ENCODE data around the gene RNF220. TPM values are rescaled to one million over a fixed set of nuclear protein-coding genes. Genes with fewer than 3 reads are reported as not detected.

The RNF220 gene
- polyA plus RNA-seq, 1 donor from 2014 or later: 142 TPM

GRCh38 chr1:44609768-44610526 lies 204.9 kb downstream of the RNF220 start:
- Histone ChIP-seq H3K4me2 (ENCODE audit: low read length) (no peak overlapping the region), H3K9ac (ENCODE audit: low read length) (no peak overlapping the region), H3K9me2 (ENCODE audit: insufficient read depth, low read length) (no peaks in the 10 kb centered on the region), H3K36me3 (ENCODE audit: insufficient read depth, low read length) (no peaks in the 10 kb centered on the region), H2AFZ (ENCODE audit: low read depth, low read length) (no peak overlapping the region), H3K27me3 (ENCODE audit: insufficient read depth, low read depth, low read length) (no peaks in the 10 kb centered on the region), H3K4me3 (ENCODE audit: low read length) (no peak overlapping the region), H3K27ac (ENCODE audit: low read length) (no peak overlapping the region), H4K20me1 (ENCODE audit: insufficient read depth) (no peaks in the 10 kb centered on the region), H3F3A (ENCODE audit: insufficient read depth, low read length, poor library complexity, severe bottlenecking) (no peaks in the 10 kb centered on the region), H3K79me2 (replicated peaks; ENCODE audit: insufficient read depth, low read length) (no peaks in the 10 kb centered on the region), H3K9me3 (ENCODE audit: low read length) (no peaks in the 10 kb centered on the region)
- TF ChIP-seq EZH2 (IDR thresholded peaks at IDR 0.05; ENCODE audit: borderline replicate concordance, insufficient read depth, low read length, poor library complexity, severe bottlenecking) (no peak), TAF1 (IDR thresholded peaks at IDR 0.05; ENCODE audit: low read depth) (no peak), SMC3 (conservative IDR thresholded peaks at IDR 0.05; ENCODE audit: poor library complexity) (no peak), EP300 (conservative IDR thresholded peaks at IDR 0.05; ENCODE audit: poor library complexity, severe bottlenecking) (no peak), RAD21 (conservative IDR thresholded peaks at IDR 0.05) (no peak), MXI1 (conservative IDR thresholded peaks at IDR 0.05; ENCODE audit: poor library complexity, severe bottlenecking) (no peak), POLR2AphosphoS5 (IDR thresholded peaks at IDR 0.05) (no peak)
- TF ChIP-seq, protein P1, sequence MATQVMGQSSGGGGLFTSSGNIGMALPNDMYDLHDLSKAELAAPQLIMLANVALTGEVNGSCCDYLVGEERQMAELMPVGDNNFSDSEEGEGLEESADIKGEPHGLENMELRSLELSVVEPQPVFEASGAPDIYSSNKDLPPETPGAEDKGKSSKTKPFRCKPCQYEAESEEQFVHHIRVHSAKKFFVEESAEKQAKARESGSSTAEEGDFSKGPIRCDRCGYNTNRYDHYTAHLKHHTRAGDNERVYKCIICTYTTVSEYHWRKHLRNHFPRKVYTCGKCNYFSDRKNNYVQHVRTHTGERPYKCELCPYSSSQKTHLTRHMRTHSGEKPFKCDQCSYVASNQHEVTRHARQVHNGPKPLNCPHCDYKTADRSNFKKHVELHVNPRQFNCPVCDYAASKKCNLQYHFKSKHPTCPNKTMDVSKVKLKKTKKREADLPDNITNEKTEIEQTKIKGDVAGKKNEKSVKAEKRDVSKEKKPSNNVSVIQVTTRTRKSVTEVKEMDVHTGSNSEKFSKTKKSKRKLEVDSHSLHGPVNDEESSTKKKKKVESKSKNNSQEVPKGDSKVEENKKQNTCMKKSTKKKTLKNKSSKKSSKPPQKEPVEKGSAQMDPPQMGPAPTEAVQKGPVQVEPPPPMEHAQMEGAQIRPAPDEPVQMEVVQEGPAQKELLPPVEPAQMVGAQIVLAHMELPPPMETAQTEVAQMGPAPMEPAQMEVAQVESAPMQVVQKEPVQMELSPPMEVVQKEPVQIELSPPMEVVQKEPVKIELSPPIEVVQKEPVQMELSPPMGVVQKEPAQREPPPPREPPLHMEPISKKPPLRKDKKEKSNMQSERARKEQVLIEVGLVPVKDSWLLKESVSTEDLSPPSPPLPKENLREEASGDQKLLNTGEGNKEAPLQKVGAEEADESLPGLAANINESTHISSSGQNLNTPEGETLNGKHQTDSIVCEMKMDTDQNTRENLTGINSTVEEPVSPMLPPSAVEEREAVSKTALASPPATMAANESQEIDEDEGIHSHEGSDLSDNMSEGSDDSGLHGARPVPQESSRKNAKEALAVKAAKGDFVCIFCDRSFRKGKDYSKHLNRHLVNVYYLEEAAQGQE (IDR thresholded peaks at IDR 0.05; ENCODE audit: borderline replicate concordance): no peak
- TF ChIP-seq, protein P2, sequence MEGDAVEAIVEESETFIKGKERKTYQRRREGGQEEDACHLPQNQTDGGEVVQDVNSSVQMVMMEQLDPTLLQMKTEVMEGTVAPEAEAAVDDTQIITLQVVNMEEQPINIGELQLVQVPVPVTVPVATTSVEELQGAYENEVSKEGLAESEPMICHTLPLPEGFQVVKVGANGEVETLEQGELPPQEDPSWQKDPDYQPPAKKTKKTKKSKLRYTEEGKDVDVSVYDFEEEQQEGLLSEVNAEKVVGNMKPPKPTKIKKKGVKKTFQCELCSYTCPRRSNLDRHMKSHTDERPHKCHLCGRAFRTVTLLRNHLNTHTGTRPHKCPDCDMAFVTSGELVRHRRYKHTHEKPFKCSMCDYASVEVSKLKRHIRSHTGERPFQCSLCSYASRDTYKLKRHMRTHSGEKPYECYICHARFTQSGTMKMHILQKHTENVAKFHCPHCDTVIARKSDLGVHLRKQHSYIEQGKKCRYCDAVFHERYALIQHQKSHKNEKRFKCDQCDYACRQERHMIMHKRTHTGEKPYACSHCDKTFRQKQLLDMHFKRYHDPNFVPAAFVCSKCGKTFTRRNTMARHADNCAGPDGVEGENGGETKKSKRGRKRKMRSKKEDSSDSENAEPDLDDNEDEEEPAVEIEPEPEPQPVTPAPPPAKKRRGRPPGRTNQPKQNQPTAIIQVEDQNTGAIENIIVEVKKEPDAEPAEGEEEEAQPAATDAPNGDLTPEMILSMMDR (IDR thresholded peaks at IDR 0.05; ENCODE audit: poor library complexity, severe bottlenecking): no peak

GRCh38 chr1:44610527-44611148 lies 205.6 kb downstream of the RNF220 start:
- Histone ChIP-seq H3K36me3 (ENCODE audit: insufficient read depth, low read length) (no peaks in the 10 kb centered on the region), H3K9me3 (ENCODE audit: low read length) (no peaks in the 10 kb centered on the region), H3K27me3 (ENCODE audit: insufficient read depth, low read depth, low read length) (peaks cover under 1% of the 10 kb centered on the region), H3K27ac (ENCODE audit: low read length) (no peak overlapping the region), H3K4me3 (ENCODE audit: low read length) (no peak overlapping the region), H4K20me1 (ENCODE audit: insufficient read depth) (no peaks in the 10 kb centered on the region), H3K4me2 (ENCODE audit: low read length) (no peak overlapping the region), H3K9me2 (ENCODE audit: insufficient read depth, low read length) (no peaks in the 10 kb centered on the region), H3K79me2 (replicated peaks; ENCODE audit: insufficient read depth, low read length) (no peaks in the 10 kb centered on the region), H2AFZ (ENCODE audit: low read depth, low read length) (no peak overlapping the region), H3F3A (ENCODE audit: insufficient read depth, low read length, poor library complexity, severe bottlenecking) (no peaks in the 10 kb centered on the region), H3K9ac (ENCODE audit: low read length) (no peak overlapping the region)
- TF ChIP-seq SMC3 (conservative IDR thresholded peaks at IDR 0.05; ENCODE audit: poor library complexity) (no peak), MXI1 (conservative IDR thresholded peaks at IDR 0.05; ENCODE audit: poor library complexity, severe bottlenecking) (no peak), EP300 (conservative IDR thresholded peaks at IDR 0.05; ENCODE audit: poor library complexity, severe bottlenecking) (no peak), TAF1 (IDR thresholded peaks at IDR 0.05; ENCODE audit: low read depth) (no peak)
- TF ChIP-seq, protein P2 (IDR thresholded peaks at IDR 0.05; ENCODE audit: poor library complexity, severe bottlenecking): no peak
